IMR-90 (cell line): ENCODE measurements around the gene SEPTIN3. TPM values are rescaled to one million over a fixed set of nuclear protein-coding genes. Genes with fewer than 3 reads are reported as not detected.

Experiments used
- ATAC-seq: fragments of 200-7000 bp; cut with Tn5 transposase; 2 replicates; pipeline ENCODE4 v1.9.1; 2020; ENCODE audit warnings: low read depth, mild to moderate bottlenecking, moderate library complexity
- BruUV-seq: library from RNA; stranded (reverse); fragments of 400-500 nt; replicated peaks from 2 replicates; lab custom pipeline; 2021; lab: Mats Ljungman, UMichigan
- CTCF ChIA-PET: fragments of 300-600 bp; formaldehyde crosslinking; extraction: SDS; loops from one replicate; lab custom pipeline; 2021; ENCODE audit warnings: antibody characterized with exemption; lab: Yijun Ruan, JAX
- POLR2A ChIA-PET: fragments of 300-600 bp; sonication (Branson Sonifier 250); formaldehyde crosslinking; loops from one replicate; lab custom pipeline; 2022; ENCODE audit warnings: antibody characterized with exemption; ENCODE audit not compliant: unreplicated experiment; lab: Charles Lee
- DNase-seq: peaks from one replicate; pipeline ENCODE4 v3.0.0; 2013
- H2AFZ ChIP-seq: replicated peaks from 2 replicates; pipeline ENCODE3; 2013; ENCODE audit warnings: low read length, mild to moderate bottlenecking; ENCODE audit not compliant: poor library complexity
- H2AK5ac ChIP-seq: 2 replicates; pipeline ENCODE4 v1.6.1; 2013; ENCODE audit warnings: low read depth, low read length, inconsistent platforms
- H2AK9ac ChIP-seq: replicated peaks from 2 replicates; pipeline ENCODE3; 2013; ENCODE audit warnings: mild to moderate bottlenecking, low read depth, low read length, moderate library complexity; ENCODE audit not compliant: poor library complexity
- H2BK120ac ChIP-seq: 2 replicates; pipeline ENCODE4 v1.6.1; 2013; ENCODE audit warnings: low read depth, low read length, inconsistent platforms
- H2BK15ac ChIP-seq: 3 replicates; pipeline ENCODE4 v1.6.1; 2013; ENCODE audit warnings: low read depth, low read length, inconsistent platforms
- H2BK20ac ChIP-seq: 2 replicates; pipeline ENCODE4 v1.6.1; 2013; ENCODE audit warnings: low read depth, mild to moderate bottlenecking, inconsistent platforms, low read length, moderate library complexity
- H2BK5ac ChIP-seq: 2 replicates; pipeline ENCODE4 v1.6.1; 2013; ENCODE audit warnings: mild to moderate bottlenecking, low read depth, low read length, inconsistent platforms; ENCODE audit not compliant: poor library complexity, severe bottlenecking
- H3K14ac ChIP-seq: replicated peaks from 2 replicates; pipeline ENCODE4 v1.6.1; 2013; ENCODE audit warnings: low read depth, low read length, inconsistent platforms
- H3K18ac ChIP-seq: 2 replicates; pipeline ENCODE4 v1.6.1; 2013; ENCODE audit warnings: low read depth, low read length, control low read depth
- H3K23ac ChIP-seq: 2 replicates; pipeline ENCODE4 v1.6.1; 2013; ENCODE audit warnings: low read depth, low read length, inconsistent platforms
- H3K27ac ChIP-seq: 2 replicates; pipeline ENCODE4 v1.5.1; 2013; ENCODE audit warnings: mild to moderate bottlenecking, control low read depth, low read length; ENCODE audit not compliant: insufficient read depth
- H3K27me3 ChIP-seq: 2 replicates; pipeline ENCODE4 v1.6.1; 2013; ENCODE audit warnings: low read length; ENCODE audit not compliant: control insufficient read depth, insufficient read depth
- H3K36me3 ChIP-seq: 2 replicates; pipeline ENCODE4 v1.6.1; 2013; ENCODE audit warnings: low read length, mixed read lengths; ENCODE audit not compliant: control insufficient read depth, insufficient read depth
- H3K4ac ChIP-seq: 2 replicates; pipeline ENCODE4 v1.6.1; 2013; ENCODE audit warnings: low read depth, low read length, inconsistent platforms
- H3K4me1 ChIP-seq: 2 replicates; pipeline ENCODE4 v1.6.1; 2013; ENCODE audit warnings: low read length, mixed read lengths; ENCODE audit not compliant: control insufficient read depth, insufficient read depth
- H3K4me2 ChIP-seq: 2 replicates; pipeline ENCODE4 v1.6.1; 2013; ENCODE audit warnings: low read depth, mild to moderate bottlenecking, control low read depth, low read length, moderate library complexity
- H3K4me3 ChIP-seq: 2 replicates; pipeline ENCODE4 v1.5.1; 2013; ENCODE audit warnings: low read depth, mild to moderate bottlenecking, control low read depth, low read length, moderate library complexity; ENCODE audit not compliant: insufficient read depth
- H3K56ac ChIP-seq: 2 replicates; pipeline ENCODE4 v1.6.1; 2013; ENCODE audit warnings: low read length, inconsistent platforms; ENCODE audit not compliant: insufficient read depth; ENCODE audit errors: extremely low read depth
- H3K79me1 ChIP-seq, 2 experiments: 2 replicates each; pipeline ENCODE4 v1.6.1; 2013; ENCODE audit warnings: low read length in 2 of 2, inconsistent platforms in 1 of 2, low read depth in 1 of 2
- H3K9ac ChIP-seq: 2 replicates; pipeline ENCODE4 v1.6.1; 2013; ENCODE audit warnings: low read depth, low read length, control low read depth
- H3K9me1 ChIP-seq: 2 replicates; pipeline ENCODE4 v1.6.1; 2013; ENCODE audit warnings: low read length, inconsistent platforms; ENCODE audit not compliant: insufficient read depth
- H3K9me3 ChIP-seq: 2 replicates; pipeline ENCODE4 v1.6.1; 2013; ENCODE audit warnings: low read length; ENCODE audit not compliant: control insufficient read depth, insufficient read depth
- H4K20me1 ChIP-seq: 2 replicates; pipeline ENCODE4 v1.6.1; 2013; ENCODE audit warnings: low read length, inconsistent platforms; ENCODE audit not compliant: insufficient read depth
- H4K5ac ChIP-seq: 2 replicates; pipeline ENCODE4 v1.6.1; 2013; ENCODE audit warnings: mild to moderate bottlenecking, low read depth, low read length, control low read depth
- H4K8ac ChIP-seq, 2 experiments: 2 replicates each; pipeline ENCODE4 v1.6.1; 2013; ENCODE audit warnings: low read depth in 2 of 2, low read length in 2 of 2, control low read depth in 1 of 2, inconsistent platforms in 1 of 2
- H4K91ac ChIP-seq: 2 replicates; pipeline ENCODE4 v1.6.1; 2013; ENCODE audit warnings: low read depth, low read length, inconsistent platforms; ENCODE audit not compliant: insufficient read depth
- BHLHE40 ChIP-seq: fragments of 150-350 bp; IDR thresholded peaks from 2 replicates; pipeline ENCODE4 v1.6.1; 2016; ENCODE audit warnings: mild to moderate bottlenecking, low read depth, low read length
- CEBPB ChIP-seq: IDR thresholded peaks from 2 replicates; pipeline ENCODE4 v1.6.1; 2012; ENCODE audit warnings: low read depth, low read length, improper control_type of control experiment
- CHD1 ChIP-seq: IDR thresholded peaks from 2 replicates; pipeline ENCODE4 v1.6.1; 2012; ENCODE audit warnings: low read depth, low read length, improper control_type of control experiment
- CTCF ChIP-seq: conservative IDR thresholded peaks from 2 replicates; pipeline ENCODE4 v1.5.1; 2012; ENCODE audit warnings: mild to moderate bottlenecking, low read depth, low read length, improper control_type of control experiment
- ELK1 ChIP-seq: fragments of 150-350 bp; IDR thresholded peaks from 2 replicates; pipeline ENCODE4 v1.6.1; 2016; ENCODE audit warnings: low read depth, mild to moderate bottlenecking, low read length, moderate library complexity, borderline replicate concordance
- FOS ChIP-seq: fragments of 150-350 bp; IDR thresholded peaks from 2 replicates; pipeline ENCODE4 v1.6.1; 2016; ENCODE audit warnings: low read depth, low read length
- MAFK ChIP-seq: IDR thresholded peaks from 2 replicates; pipeline ENCODE4 v1.6.1; 2012; ENCODE audit warnings: low read depth, low read length, improper control_type of control experiment
- MAZ ChIP-seq: IDR thresholded peaks from 2 replicates; pipeline ENCODE4 v1.6.1; 2012; ENCODE audit warnings: low read depth, mild to moderate bottlenecking, low read length, improper control_type of control experiment, moderate library complexity, borderline replicate concordance
- MXI1 ChIP-seq: IDR thresholded peaks from 2 replicates; pipeline ENCODE4 v1.6.1; 2012; ENCODE audit warnings: low read depth, mild to moderate bottlenecking, low read length, moderate library complexity, borderline replicate concordance
- NFE2L2 ChIP-seq: fragments of 150-350 bp; IDR thresholded peaks from 2 replicates; pipeline ENCODE4 v1.6.1; 2016; ENCODE audit warnings: low read depth, mild to moderate bottlenecking, low read length
- RAD21 ChIP-seq: IDR thresholded peaks from 2 replicates; pipeline ENCODE4 v1.6.1; 2012; ENCODE audit warnings: low read length, improper control_type of control experiment
- RCOR1 ChIP-seq: IDR thresholded peaks from 2 replicates; pipeline ENCODE4 v1.6.1; 2012; ENCODE audit warnings: mild to moderate bottlenecking, low read length, improper control_type of control experiment; ENCODE audit not compliant: insufficient replicate concordance
- RFX5 ChIP-seq: IDR thresholded peaks from 2 replicates; pipeline ENCODE4 v1.8.0; 2012; ENCODE audit warnings: low read depth, mild to moderate bottlenecking, low read length, moderate library complexity
- SMC3 ChIP-seq: fragments of 150-350 bp; IDR thresholded peaks from 2 replicates; pipeline ENCODE4 v1.6.1; 2016; ENCODE audit warnings: low read depth, mild to moderate bottlenecking, antibody characterized with exemption, low read length, moderate library complexity
- USF2 ChIP-seq: fragments of 150-350 bp; IDR thresholded peaks from 2 replicates; pipeline ENCODE4 v1.6.1; 2017; ENCODE audit warnings: mild to moderate bottlenecking, antibody characterized with exemption, low read length, low read depth
- WGBS, 2 experiments: methylation state at CpG; one replicate each; pipeline versions ENCODE4 v1.1.5 to v1.1.7; 2013; ENCODE audit warnings: missing lambda C conversion rate in 2 of 2; ENCODE audit not compliant: insufficient read length in 1 of 2; ENCODE audit errors: extremely low coverage in 2 of 2; 5-methylcytosine and 5-hydroxymethylcytosine counted together
- dilution Hi-C: fragments of 300-500 bp; cut with HindIII; formaldehyde crosslinking; loops from one replicate; pipeline ENCODE4 v1.14.3; 2018; ENCODE audit warnings: low sequenced_read_pairs; ENCODE audit not compliant: unreplicated experiment
- in situ Hi-C: fragments of 300-500 bp; cut with MboI; formaldehyde crosslinking; loops from 3 replicates; pipeline ENCODE4 v1.14.3; 2019; ENCODE audit warnings: low sequenced_read_pairs, inconsistent platforms, mixed read lengths
- intact Hi-C: fragments of 100-400 bp; cut with micrococcal nuclease; formaldehyde crosslinking; loops from 2 replicates; pipeline ENCODE4 v1.10.0; 2022
- polyA plus RNA-seq, 3 experiments: library from polyadenylated mRNA; depleted of rRNA; stranded (reverse); fragments of >200 nt; gene quantifications; 2 replicates each; pipeline ENCODE4 v1.2.3, GENCODE V29; 2012; ENCODE audit warnings: low replicate concordance in 1 of 3
- total RNA-seq: library from RNA; depleted of rRNA; stranded (reverse); fragments of >200 nt; gene quantifications from 2 replicates; pipeline ENCODE4 v1.2.3, GENCODE V29; 2012

The SEPTIN3 gene
- total and polyA plus RNA-seq, 2 of the 4 experiments (the other 2 are of a cell fraction) = 0.15 to 0.18 TPM

GRCh38 chr22:41922328-41922727 is 46.9 kb upstream of the SEPTIN3 start:
- no peak overlapping the region for H2AK5ac ChIP-seq
- no peak overlapping the region for H2AK9ac ChIP-seq
- H3K56ac ChIP-seq = no peak overlapping the region
- no peak for DNase-seq
- H3K14ac ChIP-seq = no peak overlapping the region
- ChIA-PET CTCF (no interaction called here), POLR2A (no interaction called here)
- no peak overlapping the region for H2BK15ac ChIP-seq
- TF ChIP-seq BHLHE40 (no peak), MAZ (no peak), CTCF (no peak), RAD21 (no peak), CEBPB (no peak), FOS (no peak), MXI1 (no peak), NFE2L2 (no peak), RFX5 (no peak), CHD1 (no peak), SMC3 (no peak), ELK1 (no peak), RCOR1 (no peak), USF2 (no peak), MAFK (no peak)
- no peak overlapping the region for H2BK120ac ChIP-seq
- H3K9me1 ChIP-seq = no peaks in the 10 kb centered on the region; the same call in 1 of the 2 replicates
- intact Hi-C loops (no loop called here), dilution Hi-C loops (no loop called here), in situ Hi-C loops (no loop called here)
- H3K9me3 ChIP-seq = no peaks in the 10 kb centered on the region
- H4K8ac ChIP-seq = no peak overlapping the region
- BruUV-seq = no TSS peak
- H3K4me3 ChIP-seq = no peak overlapping the region
- no peak overlapping the region for H3K27ac ChIP-seq
- H3K9ac ChIP-seq = no peak overlapping the region
- no peaks in the 10 kb centered on the region for H3K79me1 ChIP-seq
- no peak overlapping the region for H3K23ac ChIP-seq
- no CpG with 5 or more reads among the region's 5 CpGs for WGBS, 2 experiments
- peaks cover 27% of the 10 kb centered on the region for H3K27me3 ChIP-seq
- ATAC-seq = no peak
- no peak overlapping the region for H3K4ac ChIP-seq
- no peaks in the 10 kb centered on the region for H3K36me3 ChIP-seq
- no peaks in the 10 kb centered on the region for H3K4me1 ChIP-seq
- H3K4me2 ChIP-seq = no peak overlapping the region
- no peak overlapping the region for H4K91ac ChIP-seq
- H2BK20ac ChIP-seq = no peak overlapping the region
- no peak overlapping the region for H2BK5ac ChIP-seq
- H4K5ac ChIP-seq = no peak overlapping the region
- no peak overlapping the region for H2AFZ ChIP-seq
- no peak overlapping the region for H3K18ac ChIP-seq
- H4K20me1 ChIP-seq = no peaks in the 10 kb centered on the region
